ENCODE results near the gene LIN7C.
"Not testable (repeated sequence)": the region's sequence is repeated elsewhere in the genome, so short reads cannot be mapped to it uniquely, and the experiment has no call there.

Gene LIN7C, protein sequence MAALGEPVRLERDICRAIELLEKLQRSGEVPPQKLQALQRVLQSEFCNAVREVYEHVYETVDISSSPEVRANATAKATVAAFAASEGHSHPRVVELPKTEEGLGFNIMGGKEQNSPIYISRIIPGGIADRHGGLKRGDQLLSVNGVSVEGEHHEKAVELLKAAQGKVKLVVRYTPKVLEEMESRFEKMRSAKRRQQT

DNA sequence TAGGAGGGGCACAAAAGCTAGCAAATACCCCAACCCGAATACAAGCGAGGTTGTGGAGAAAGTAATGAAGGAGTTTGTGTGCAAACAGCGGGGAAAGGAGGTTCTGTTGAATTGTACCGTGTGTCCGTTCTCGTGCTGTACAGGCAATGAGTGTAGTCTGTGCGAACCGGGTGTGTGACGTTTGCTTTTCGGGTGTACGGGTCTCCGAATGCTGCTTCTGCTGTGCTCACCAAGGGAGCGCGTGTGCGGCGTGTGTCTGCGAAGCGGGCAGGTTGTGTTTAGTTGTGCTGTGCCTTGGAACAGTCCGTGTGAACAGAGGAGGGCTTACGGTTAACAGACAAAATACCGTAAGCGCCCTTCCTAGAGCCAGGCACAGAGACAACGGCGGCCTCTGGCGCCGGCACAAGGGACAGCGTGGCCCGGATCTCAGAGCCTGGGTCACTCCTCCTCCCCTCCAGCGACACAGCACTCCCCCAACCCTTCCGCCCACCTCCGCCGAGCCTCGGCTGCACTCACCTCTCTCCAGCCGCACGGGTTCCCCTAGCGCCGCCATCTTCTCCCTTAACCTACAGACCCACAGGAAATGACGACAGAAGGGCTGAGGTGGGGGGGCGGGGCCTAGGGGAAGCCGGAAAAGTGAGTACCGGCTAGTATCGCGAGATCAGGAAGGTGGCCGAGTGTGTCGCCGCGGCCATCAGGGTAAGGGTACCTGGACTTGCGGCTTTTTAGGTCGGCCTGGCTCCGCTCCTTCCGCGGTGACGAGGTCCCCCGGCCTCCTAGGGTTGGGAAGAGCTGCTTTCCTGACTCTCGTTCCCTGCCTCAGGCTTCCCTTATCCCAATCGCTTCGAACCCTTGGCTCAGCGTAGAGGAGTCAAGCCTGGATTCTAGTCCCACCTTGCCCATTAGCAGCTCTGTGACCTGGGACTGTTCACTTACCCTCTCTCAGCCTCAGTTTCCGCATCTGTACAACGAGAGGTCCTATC, at the start of gene LIN7C:
LIN7C (minus strand) TSS at position 570 of the 983 bp plus-strand sequence; CDS start at position 553, 17 bp downstream.
- DNase-seq: peak; percentile 89

DNA sequence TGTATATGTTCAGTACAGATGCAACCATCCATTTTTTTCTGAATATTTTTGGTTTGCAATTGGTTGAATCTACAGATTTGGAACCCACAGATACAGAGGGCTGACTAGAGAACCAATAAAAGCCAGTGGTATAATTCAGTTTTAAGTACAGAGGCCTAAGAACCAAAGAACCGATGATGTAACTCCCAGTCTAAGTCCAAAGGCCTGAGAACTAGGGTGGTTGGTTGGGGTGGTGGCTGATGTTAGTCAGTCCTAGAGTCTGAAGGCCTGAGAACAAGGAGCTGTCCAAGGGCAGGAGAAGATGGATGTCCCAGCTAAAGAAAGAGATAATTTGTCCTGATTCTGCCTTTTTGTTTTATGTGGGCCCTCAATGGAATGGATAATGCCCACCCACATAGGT, 48.7 kb upstream of the LIN7C start:
- DNase-seq: no peak

DNA sequence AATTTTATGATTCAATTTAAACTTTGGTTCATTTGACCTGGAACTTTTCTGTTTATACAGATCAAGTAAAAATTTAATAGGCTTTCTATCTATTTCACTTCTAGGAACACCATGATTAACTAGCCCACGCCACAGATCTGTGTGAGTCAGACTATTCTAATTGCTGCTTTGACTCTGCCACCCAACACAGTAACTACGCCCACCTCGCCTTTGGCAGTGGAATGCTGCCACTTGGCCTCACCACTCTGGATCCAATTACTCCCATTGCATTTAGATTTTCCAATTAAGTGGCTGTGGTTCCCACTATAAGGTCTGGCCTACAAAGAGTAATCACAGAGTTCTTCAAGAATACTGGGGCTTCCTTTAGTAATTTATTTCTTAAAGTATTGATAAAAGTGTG, 46.6 kb upstream of the LIN7C start:
- no peak for DNase-seq

DNA sequence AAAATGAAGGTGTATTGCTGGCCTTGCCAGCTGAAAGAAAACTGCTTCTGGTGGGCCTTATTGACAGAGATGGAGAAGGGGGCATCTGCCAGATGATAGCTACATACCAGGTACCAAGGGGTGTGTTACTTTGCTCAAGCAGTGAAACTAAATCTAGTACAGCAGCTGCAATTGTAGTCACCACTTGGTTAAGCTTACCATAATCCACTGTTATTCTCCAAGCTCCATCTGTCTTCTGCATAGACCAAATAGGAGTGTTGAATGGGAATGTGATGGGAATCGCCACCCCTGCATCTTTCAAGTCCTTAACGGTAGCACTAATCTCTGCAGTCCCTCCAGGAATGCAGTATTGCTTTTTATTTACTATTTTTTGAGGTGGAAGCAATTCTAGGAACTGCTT, 45.8 kb upstream of the LIN7C start:
- DNase-seq: no peak

DNA sequence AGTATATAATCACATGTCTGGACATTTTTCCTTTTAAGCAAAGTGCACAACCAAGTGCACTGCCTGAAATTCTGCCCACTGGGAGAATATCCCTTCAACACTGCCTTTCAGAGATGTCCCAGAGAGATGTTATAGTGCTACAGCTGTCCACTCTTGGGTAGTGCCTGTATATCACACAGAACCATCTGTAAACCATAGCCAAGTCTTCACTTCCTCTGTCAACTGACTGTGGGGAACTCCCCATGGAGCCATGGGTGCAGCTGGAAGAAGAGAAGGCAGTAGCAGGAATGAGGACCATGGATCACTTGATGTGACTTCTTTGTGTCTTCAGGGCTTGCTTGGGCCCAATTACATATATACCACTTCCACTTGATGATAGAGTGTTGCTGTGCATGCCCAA, 44.6 kb upstream of the LIN7C start:
- no peak for DNase-seq

DNA sequence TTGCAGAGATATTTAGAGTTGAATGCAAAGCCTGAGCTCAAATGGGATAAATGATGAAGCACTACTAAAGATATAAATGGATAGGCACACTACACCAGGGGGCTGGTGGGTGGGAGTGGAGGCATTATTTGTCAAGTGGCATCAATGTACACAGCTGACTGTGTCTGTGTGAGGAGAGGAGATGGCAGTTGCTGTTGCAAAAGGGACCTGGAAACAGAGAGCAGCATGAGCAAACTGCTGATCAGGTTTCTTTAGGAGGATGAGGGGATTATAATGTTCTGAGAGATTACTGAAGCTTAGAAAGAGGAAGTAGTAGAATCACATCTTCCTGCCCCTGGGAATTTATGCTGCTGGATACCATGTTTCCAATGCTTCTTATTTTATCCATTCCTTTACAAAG, 39.4 kb upstream of the LIN7C start:
- no peak for DNase-seq

DNA sequence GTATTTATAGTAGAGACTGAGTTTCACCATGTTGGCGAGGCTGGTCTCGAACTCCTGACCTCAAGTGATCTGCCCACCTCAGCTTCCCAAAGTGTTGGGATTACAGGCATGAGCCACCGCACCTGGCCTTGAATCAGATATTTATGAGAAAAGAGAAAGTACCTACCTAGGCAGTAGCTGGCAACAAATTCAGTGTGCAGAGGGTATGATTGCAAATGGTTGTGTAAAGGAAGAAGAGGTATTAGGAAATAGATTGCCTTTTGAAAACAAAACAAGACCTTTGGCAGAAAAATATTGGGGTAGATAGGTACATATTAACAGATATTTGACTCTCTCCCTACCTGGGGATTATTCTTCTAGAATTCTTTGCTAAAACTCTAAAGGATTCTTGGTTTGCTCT, 38.5 kb upstream of the LIN7C start:
- DNase-seq: no peak

DNA sequence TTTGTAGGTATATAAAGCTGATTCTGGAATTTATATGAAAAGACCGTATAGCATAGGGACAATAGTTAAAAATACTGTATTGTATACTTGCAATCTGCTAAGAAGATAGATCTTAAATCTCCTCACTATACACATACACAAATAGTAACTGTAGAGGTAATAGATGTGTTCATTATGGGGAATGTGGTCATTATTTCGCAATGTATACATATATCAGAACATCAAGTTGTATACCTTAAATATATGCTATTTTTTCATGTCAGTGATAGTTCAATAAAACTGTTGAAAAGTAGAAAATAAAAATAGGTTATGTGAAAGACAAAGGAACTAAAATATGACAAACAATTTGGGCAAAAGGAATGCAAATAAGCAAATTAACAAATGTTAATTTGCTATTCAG, 35.2 kb upstream of the LIN7C start:
- no peak for DNase-seq

DNA sequence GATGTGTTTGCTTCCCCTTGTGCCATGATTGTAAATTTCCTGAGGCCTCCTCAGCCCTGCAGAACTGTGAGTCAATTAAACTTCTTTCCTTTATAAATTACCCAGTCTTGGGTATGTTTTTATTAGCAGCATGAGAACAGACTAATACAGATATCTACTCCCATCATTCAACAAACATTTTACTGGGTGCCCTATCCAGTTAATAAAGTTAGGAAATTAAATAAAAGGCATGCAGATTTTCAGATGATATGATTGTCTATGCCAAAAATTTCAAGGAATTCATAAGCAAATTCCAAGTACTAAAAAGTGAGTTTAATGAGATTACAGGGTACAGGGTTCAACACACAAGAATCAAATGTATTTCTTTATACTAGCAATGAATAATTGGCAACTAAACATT, 33.5 kb upstream of the LIN7C start:
- DNase-seq: no peak

DNA sequence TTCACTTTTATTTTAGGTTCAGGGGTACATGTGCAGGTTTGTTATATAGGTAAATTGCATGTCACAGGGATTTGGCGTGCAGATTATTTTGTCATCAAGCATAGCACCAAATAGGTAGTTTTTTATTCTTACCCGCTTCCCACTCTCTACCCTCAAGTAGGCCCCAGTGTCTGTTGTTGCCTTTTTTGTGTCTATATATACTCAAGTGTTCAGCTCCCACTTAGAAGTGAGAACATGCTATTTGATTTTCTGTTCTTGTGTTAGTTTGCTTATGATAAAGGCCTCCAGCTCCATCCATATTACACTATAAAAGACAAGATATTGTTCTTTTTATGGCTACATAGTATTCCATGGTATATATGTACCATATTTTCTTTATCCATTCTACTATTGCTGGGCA, 28.5 kb upstream of the LIN7C start:
- no peak for DNase-seq

DNA sequence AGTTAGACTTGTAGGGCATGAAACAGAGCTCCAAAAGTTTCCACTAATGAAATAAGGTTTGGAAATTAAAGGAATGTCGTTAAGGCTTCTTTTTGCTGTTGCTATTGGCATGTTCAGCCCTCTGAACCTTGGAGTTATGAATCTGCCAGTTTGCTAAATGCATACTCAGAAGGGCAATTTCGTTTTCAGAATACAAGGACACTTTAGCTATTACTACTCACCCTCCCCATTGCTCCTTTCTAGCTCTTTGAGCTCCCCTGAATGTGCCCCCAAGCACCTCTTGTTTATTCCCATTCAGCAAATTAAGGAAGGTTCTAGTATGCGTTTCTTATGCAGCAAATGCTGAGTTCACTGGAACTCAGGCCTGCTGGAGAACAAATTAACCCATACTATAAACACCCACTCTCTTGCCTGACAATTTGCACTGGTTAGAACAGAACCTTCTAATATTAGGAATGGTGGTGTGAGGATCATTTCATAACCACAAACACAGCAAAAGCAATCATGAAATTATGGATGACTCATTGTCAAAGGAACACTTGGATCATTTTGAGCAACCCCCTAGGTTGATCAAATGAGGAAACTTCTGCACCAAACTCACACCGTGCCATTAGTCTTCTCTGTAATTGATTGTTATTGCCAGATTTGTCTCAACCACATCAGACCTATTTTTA, 26.2 kb upstream of the LIN7C start:
- DNase-seq: no peak

DNA sequence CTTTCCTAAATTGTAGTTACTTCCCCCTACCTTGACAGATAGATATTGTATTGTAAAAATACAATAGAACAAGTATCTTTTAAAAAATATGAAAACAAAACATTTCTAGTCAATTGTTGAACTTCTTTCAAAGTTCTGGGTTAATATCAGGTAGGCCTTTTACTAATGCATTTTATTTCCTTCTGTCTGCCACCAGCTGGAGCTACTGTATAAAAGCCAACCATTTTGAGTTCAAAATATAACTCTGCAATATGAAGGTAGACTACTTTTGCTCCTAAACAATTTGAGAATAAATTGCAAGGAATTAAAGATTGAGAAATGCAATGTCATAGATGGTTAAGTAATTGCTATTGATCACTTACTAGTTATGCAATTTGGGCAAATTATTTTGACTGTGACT, 22.1 kb upstream of the LIN7C start:
- DNase-seq: no peak

DNA sequence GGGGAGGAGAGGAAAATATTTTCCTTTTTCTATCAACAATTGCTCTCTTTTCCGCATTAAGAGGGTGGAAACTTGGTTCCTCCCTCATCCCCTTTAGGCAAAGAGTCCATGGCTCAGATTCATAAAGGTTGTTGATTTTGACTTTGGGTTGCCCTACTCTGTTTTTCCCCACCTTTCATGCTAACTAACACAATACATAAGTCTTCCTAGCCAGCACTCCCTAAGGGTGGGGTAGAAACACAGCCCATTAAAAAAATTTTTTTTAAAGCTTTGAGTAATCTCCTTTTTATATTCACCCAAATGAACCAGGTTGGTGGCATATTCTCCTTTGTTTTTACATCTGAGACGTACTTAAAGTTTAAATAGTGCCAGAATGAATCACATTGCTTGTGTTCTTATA, 20.0 kb upstream of the LIN7C start:
- no peak for DNase-seq

DNA sequence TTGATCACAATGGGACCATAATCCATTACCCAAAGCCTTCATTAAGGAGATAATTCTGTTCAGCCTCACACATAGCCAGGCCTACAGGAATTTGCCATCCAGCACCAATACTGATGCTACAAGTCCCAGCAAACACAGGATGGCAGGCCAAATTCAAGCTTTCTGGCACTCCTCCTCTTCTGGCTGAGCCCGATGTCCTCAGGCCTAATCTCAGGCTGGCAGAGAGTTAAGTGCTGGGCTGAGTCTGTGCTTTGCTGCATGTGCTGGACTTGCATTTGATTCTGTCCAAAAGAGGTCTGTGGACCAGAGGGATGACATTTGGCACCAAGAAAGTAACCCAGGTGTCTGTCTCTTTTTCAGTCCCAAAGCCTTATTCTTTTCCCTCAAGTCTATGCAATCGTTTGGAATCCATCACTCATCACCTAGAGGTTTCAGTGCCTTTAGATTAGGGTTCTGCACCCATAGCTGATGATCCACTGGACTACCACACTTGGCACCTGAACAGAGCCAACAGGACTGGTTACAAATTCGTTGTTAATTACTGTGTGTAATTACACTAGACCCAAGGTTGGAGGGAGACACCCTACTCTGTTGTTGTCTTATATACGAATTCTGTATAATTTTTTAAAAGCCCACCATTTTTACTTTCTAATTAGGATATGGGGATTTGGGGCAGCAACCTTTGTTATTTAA, 19.4 kb upstream of the LIN7C start:
- no peak for DNase-seq

DNA sequence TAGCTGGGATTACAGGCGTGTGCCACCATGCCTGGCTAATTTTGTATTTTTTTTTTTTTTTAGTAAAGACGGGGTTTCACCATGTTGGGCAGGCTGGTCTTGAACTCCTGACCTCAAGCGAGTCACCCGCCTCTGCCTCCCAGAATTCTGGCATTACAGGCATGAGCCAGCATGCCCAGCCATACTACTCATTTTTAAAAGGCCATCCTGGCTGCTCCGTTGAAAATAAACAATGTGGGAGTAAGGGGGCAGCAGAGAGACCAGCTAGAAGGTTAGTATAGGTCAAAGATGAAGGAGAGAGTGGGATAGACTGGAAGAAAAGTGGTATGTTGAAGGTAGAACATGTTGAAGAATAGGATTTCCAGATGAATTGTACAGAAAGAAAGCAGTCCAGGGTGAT, 17.6 kb upstream of the LIN7C start:
- no peak for DNase-seq

DNA sequence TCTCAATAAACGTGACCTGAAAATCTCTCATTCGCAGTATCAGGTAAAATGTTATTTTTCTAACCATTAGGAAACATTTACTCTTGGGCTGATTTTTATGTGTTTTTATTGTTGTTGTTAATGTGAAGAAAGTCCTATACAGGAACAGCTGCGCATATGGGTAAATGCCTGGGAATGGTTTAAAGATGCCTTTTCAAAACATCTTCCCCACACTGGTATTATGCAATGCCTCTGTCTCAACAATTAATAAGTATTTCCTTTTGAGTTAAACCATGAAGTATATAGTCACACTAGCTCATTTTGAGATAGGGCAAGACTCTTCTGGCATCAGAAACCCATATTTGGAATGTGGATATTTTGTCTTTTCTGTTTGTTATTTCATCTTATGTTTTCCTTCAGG, 13.7 kb upstream of the LIN7C start:
- DNase-seq: no peak

DNA sequence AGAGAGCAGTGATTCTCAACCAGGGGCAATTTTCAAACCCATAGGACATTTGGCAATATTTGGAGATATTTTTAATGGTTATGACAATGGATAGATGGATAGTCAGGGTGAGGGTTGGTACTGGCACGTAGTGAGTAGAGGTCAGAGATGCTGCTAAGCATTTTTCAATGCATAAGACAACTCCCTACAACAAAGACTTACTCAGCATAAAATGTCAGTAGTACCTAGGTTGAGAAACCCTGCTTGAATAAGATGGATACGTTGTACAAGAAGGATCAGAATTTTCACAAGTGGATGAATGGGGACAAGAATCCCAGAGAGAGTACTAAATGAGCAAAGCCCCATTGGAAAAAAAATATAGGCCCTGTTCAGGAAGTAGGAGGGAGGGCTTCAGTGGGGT, 11.9 kb upstream of the LIN7C start:
- DNase-seq: no peak

DNA sequence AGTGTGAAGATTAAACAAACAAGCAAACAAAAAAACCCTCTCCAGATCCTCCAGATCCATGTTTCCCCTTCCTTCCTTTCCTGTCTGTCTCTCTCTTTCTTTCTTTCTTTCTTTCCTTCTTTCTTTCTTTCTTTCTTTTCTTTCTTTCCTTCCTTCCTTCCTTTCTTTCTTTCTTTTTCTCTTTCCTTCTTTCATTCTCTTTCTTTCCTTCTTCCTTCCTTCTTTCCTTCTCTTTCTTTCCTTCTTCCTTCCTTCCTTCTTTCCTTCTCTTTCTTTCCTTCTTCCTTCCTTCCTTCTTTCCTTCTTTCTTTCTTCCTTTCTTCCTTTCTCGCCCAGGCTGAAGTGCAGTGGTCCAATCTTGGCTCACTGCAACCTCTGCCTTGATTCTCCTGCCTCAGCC, 10.9 kb upstream of the LIN7C start:
- not testable (repeated sequence) for DNase-seq

DNA sequence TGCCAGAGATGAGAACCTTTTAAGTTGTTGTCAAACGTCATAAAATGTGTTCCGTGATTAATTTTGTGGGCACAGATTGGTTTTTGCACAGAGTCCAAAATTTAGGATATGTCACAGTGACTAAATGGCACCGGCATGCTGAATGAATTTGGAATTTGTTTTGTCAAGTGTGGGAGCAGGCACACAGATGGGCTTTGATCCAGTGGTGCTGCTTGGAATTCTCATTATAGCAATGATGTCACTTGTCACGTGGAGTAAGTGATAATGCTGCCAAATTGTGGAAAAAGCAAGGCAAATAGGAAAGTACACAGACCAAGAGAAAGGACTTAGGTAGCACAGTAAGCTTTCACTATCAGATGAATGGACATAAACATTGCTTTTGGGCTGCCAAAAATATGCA, 8.0 kb upstream of the LIN7C start:
- no peak for DNase-seq

DNA sequence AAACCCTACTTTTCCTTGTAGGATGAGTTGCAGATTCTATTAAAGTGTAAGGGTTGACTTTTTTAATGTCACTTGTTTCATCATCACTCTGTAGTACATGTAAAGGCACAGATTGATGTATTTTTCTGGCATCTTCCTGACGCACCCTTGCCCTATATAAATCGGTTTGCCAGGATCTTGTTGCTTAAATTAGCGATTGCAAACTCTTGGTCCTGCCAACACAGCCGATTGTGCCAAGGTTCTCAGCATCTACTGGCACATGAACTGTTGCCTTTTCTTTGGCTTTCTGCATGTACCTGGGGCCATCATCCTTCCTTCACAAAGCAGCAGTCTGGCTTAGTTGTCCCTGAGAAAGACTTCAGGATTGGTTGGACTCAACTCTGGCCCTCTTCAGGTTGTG, 7.5 kb upstream of the LIN7C start:
- DNase-seq: no peak

DNA sequence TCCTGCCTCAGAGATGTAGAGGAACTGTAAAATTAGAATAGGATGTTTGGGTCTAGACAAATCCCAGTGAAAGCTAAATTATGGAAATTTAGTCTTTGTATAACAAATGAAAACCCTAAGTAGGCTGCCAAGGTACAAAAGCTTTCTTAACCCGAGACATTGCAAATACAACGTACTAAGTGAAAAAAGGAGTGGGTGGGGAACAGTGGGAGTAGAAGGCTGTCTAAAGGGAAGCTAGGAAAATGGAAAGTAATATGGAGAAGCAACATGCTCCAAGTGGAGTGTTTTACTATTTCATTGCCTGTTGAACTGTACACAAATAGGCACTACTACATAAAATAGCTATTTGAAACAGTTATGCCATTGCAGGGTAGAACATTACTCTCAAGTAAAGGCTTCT, 6.8 kb upstream of the LIN7C start:
- DNase-seq: no peak

DNA sequence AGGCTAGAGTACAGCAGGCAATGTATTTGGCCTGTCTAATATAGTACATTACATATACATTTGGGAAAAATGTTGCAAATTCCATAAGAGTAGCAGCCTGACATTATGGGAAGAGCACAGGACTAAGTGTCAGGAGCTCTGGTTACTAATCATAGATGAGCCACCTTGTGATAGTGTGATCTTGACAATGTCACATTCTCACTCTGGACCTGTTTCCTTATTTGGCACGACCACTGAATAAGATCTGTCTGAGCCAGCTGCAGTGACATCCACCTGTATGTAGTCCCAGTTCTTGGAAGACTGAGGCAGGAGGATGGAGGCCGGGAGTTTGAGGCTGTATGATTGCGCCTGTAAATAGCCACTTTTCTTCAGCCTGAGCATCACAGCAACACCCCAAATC, 5.7 kb upstream of the LIN7C start:
- DNase-seq: no peak

DNA sequence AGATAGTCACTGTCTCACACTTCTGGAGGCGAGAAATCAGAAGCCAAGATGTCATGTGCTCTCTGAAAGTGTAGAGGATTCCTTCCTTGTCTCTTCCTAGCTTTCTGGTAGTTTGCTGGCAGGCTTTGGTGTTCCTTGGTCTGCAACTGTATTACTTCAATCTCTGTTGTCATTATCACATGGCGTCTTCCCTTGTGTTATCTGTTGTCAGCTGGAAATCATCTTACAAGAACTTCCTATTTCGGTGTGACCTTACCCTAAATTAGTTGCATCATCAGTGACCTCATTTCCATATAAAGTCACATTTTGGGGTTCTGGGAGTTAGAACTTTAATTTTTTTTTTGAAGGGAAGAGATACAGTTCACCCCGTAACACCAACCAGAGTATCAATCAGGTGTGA, 3.3 kb upstream of the LIN7C start:
- DNase-seq: no peak
